GM12864 (cell line): ENCODE measurements around the gene SLC47A2.

ENCODE experiments used
- DNase-seq: peaks from one replicate; pipeline ENCODE4 v3.0.0-alpha.2; 2011; ENCODE audit warnings: low read depth
- H3K4me3 ChIP-seq: 2 replicates; pipeline ENCODE4 v1.5.1; 2011; ENCODE audit warnings: mild to moderate bottlenecking, low read depth, low read length, control low read depth
- TF ChIP-seq, protein P1 (sequence below): IDR thresholded peaks from 2 replicates; pipeline ENCODE4 v1.5.1; 2011; ENCODE audit warnings: low read depth, mild to moderate bottlenecking, moderate library complexity, low read length, control low read depth, inconsistent platforms; ENCODE audit errors: missing control alignments

Gene SLC47A2

DNA sequence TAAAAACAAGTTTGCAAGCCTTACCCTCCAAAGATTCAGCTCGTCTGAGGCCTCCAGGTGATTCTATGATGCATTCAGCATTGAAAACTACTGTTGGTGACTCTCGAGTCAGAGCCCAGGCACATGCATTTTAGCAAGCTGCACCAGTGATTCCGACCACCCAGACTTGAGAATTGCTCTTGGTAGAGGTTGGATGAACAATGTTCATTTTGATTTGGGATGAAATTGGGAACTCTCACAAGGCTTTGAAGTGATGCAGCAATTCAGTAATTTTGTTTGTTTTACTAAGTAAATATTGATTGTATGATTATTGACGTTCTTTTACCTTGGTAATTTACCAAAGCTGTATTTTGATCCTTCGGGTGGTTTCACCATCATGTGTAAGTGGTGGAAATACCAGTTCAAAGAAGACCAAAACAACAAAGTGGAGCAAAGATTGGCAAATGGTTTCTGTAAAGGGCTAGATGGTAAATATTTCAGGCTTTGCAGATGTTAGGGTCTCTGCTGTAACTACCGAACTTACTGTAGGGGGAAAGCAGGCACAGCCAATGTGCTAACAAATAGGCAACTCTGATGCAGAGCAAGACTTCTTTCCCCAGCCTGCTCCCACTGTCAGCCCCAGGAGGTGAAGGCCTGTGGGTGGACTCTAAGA is 56.0 kb downstream of the SLC47A2 start:
- TF ChIP-seq, protein P1, sequence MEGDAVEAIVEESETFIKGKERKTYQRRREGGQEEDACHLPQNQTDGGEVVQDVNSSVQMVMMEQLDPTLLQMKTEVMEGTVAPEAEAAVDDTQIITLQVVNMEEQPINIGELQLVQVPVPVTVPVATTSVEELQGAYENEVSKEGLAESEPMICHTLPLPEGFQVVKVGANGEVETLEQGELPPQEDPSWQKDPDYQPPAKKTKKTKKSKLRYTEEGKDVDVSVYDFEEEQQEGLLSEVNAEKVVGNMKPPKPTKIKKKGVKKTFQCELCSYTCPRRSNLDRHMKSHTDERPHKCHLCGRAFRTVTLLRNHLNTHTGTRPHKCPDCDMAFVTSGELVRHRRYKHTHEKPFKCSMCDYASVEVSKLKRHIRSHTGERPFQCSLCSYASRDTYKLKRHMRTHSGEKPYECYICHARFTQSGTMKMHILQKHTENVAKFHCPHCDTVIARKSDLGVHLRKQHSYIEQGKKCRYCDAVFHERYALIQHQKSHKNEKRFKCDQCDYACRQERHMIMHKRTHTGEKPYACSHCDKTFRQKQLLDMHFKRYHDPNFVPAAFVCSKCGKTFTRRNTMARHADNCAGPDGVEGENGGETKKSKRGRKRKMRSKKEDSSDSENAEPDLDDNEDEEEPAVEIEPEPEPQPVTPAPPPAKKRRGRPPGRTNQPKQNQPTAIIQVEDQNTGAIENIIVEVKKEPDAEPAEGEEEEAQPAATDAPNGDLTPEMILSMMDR = no peak
- DNase-seq = no peak
- H3K4me3 ChIP-seq = no peak overlapping the region

DNA sequence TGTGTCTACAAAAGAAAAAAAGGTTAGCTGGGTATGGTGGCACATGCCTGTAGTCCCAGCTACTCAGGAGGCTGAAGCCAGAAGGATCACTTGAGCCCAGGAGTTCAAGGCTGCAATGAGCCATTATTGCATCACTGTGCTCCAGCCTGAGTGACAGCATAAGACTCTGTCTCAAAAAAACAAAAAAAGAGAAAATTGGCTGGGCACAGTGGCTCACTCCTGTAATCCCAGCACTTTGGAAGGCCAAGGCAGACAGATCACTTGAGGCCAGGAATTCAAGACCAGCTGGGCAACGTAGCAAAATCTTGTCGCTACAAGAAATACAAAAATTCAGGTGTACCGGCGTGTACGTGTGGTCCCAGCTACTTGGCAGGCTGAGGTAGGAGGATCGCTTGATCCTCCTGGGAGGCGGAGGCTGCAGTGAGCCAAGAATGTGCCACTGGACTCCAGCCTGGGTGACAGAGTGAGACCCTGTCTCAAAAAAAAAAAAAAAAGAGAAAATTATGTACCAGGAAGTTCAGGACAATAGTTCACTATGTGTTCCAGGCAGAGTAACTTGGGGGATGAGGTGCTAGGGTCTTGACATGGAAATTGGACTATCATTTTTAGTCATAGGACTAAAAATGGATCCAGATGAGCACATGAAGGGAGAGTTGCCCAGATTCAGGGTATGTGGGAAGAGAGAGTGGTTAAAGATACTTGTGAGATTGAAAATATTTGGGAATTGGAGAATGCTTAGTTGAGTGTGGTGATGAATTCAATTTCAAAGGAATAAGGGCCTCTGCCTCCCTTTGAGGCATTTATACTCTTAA is 56.8 kb downstream of the SLC47A2 start:
- no peak overlapping the region for H3K4me3 ChIP-seq
- TF ChIP-seq, protein P1 = no peak
- DNase-seq = no peak

DNA sequence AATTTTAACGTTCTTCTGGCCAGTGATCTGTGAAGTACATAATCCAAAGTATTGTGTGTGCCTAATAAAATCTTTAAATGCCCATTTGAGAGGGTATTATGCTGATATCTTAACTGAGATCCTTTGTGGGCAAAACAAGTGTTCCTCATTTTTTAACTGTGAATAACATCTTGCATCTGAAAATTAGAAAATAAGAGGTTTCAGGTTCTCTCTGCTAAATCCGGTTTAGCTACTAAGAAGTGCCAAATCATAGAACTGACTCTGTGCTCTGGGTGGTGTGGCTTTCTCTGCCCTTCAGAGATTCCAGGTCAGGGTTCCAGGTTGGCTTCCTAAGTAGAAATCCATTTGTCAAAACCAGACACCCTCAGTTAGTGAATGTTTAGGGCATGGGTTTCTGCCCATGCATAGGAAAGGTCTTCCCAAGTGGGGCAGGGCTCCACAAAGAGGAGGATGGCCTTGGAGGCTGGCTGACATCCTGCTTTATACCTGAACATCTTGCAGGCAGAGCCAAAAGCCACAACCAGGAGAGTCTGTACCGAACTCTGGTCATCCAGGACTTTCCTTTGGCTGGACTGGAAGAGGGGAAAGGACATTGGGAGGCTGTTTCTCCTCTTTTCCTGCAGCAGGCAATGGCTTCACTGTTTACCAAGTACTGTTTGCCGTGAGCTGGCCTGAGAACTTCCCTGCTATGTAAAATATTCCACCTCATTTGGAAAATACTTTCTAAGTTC is 59.4 kb downstream of the SLC47A2 start:
- DNase-seq = no peak
- TF ChIP-seq, protein P1 = no peak
- no peak overlapping the region for H3K4me3 ChIP-seq

GRCh38 chr17:19656336-19656735 is 60.0 kb downstream of the SLC47A2 start:
- no peak for DNase-seq
- H3K4me3 ChIP-seq = no peak overlapping the region
- TF ChIP-seq, protein P1 = no peak

DNA sequence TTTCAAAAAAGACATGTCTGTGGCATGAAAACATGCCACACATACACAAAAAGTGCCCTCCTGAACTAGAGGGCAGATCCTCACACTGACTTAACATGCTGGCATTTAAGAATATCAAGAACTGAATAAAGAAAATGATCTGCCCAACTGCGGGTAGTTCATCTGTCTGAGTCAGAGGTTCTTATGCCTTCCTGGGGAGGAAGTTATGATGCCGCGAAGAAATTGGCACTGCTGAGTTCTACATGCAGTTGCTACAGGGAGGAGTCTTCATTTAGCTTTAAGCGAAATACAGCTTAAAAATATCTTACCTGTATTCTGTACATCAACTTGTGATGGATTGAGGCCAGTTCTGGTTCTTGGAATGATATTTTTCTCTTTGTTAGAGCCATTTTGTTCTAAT is 61.5 kb downstream of the SLC47A2 start:
- no peak for DNase-seq
- no peak overlapping the region for H3K4me3 ChIP-seq

GRCh38 chr17:19654342-19654886 is 62.0 kb downstream of the SLC47A2 start:
- H3K4me3 ChIP-seq = no peak overlapping the region
- TF ChIP-seq, protein P1 = no peak
- DNase-seq = no peak

More for the DNA sequence above, 61.5 kb downstream of the SLC47A2 start:
- TF ChIP-seq, protein P1 = no peak
